Loucy (cell line): ENCODE measurements around the gene GALNT1.

Source experiments
- EZH2phosphoT487 ChIP-seq: fragments of 200-600 bp; IDR thresholded peaks from 2 replicates; pipeline ENCODE4 v1.6.1; 2018; ENCODE audit warnings: antibody characterized with exemption, mild to moderate bottlenecking, moderate library complexity, borderline replicate concordance
- TF ChIP-seq, protein P1 (sequence below): fragments of 200-600 bp; sonication (generic); conservative IDR thresholded peaks from 2 replicates; pipeline ENCODE4 v1.5.1; 2014; ENCODE audit warnings: mild to moderate bottlenecking, antibody characterized with exemption, low read length

DNA sequence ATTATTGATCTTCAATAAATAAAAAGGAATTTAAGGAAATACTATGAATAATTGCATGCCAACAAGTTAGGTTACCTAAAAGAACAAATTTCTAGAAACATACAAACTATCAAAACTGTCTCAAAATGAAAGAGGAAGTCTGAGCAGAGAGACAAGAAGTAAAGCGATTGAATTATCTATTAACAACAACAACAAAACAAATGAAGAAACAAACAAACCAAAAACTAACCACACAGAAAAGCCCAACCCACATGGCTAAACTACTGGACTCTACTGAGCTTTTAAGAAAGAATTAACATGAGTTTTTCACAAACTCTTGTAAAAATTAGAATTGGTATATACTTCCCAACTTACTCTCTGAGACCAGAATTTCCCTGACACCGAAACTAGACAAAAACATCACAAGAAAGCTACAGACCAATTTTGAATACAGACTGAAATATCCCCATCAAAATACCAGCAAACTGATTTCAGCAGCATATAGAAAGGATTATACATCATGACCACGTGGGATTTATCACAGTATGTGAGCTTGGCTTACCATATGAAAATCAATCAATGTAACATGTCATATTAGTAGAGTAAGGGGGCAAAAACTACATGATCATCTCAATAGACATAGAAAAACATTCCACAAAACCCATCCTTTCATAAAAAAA is 16.6 kb upstream of the GALNT1 start:
- TF ChIP-seq, protein P1, sequence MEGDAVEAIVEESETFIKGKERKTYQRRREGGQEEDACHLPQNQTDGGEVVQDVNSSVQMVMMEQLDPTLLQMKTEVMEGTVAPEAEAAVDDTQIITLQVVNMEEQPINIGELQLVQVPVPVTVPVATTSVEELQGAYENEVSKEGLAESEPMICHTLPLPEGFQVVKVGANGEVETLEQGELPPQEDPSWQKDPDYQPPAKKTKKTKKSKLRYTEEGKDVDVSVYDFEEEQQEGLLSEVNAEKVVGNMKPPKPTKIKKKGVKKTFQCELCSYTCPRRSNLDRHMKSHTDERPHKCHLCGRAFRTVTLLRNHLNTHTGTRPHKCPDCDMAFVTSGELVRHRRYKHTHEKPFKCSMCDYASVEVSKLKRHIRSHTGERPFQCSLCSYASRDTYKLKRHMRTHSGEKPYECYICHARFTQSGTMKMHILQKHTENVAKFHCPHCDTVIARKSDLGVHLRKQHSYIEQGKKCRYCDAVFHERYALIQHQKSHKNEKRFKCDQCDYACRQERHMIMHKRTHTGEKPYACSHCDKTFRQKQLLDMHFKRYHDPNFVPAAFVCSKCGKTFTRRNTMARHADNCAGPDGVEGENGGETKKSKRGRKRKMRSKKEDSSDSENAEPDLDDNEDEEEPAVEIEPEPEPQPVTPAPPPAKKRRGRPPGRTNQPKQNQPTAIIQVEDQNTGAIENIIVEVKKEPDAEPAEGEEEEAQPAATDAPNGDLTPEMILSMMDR = no peak
- no peak for TF ChIP-seq EZH2phosphoT487
